Peyer's patch (tissue), 4 donors: Measurements from ENCODE around the gene SLC13A5.

Source experiments
- CTCF ChIP-seq, 6 experiments: fragments of 450-650 bp in 4 of 6; fragments of 200-600 bp in 2 of 6; sonication (generic) in 1 of 6; IDR thresholded peaks; one replicate each; pipeline ENCODE4 v1.5.1; 2017 to 2019; ENCODE audit warnings: antibody characterized with exemption in 6 of 6, mild to moderate bottlenecking in 3 of 6, moderate library complexity in 1 of 6
- POLR2A ChIP-seq, 2 donors: fragments of 450-650 bp; IDR thresholded peaks; one replicate each; pipeline ENCODE4 v1.5.1; 2017; ENCODE audit warnings: antibody characterized with exemption in 2 of 2, mild to moderate bottlenecking in 2 of 2, moderate library complexity in 2 of 2

DNA sequence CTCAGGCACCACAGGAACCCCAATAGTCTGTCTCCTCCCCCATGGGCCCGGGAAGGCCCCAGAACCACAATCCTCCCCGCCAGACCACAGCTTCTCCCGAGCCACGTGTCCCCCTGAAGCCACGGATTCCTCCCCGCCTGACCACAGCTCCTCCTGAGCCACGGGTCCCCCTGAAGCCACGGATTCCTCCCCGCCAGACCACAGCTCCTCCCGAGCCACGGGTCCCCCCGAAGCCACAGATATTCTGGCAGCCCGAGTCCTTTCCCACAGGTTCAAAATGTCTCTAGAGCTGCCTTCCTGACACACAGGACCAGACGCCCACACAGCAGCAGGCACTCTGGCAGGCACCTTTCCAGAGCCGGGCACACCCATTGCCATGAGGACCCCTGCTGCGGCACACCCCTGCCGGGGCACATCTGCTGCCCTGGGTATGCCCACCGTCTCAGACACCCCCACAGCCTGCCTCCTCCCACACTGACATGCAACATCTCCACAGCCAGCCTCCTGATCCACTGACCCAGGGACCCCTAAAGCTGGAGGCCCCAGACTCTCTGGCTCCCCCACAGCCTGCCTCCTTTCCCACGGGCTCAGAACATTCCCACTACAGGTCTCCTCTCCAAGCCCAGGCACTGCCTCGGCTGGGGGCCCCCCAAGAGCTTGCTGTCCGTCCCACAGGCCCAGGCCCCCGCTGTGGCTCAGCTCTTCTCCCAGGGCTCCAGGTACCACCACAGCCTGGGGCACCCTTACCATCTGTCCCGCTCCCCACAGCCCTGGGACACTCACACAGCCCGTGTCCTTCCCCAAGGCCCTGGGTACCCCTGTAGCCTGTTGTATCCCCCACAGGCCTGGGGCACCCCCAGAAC lies 74.9 kb downstream of the SLC13A5 start:
- TF ChIP-seq CTCF (IDR thresholded peaks at IDR 0.05) (no peak), POLR2A (IDR thresholded peaks at IDR 0.05) (no peak)
